Gastrocnemius medialis (tissue), 4 donors: Measurements from ENCODE around the gene FARS2. TPM values are rescaled to one million over a fixed set of nuclear protein-coding genes. Genes with fewer than 3 reads are reported as not detected.

Source experiments
- ATAC-seq, 2 donors: fragments of 150-250 bp; one replicate each; pipeline ENCODE4 v1.9.1; 2016
- DNase-seq, 2 donors: peaks; one replicate each; pipeline ENCODE4 v3.0.0-alpha.2; 2019
- H3K27ac ChIP-seq, 4 donors: fragments of 200-600 bp; sonication (generic); 1 replicate in 1 of 4; 2 replicates in 3 of 4; pipeline ENCODE4 v1.5.1; 2016 to 2018; ENCODE audit warnings: mild to moderate bottlenecking in 2 of 4, moderate library complexity in 1 of 4
- H3K27me3 ChIP-seq, 3 donors: fragments of 200-600 bp; sonication (generic) in 2 of 3; 1 replicate in 1 of 3; 2 replicates in 2 of 3; pipeline versions ENCODE4 v1.5.1 to v1.6.0; 2016 to 2019; ENCODE audit warnings: mild to moderate bottlenecking in 1 of 3, moderate library complexity in 1 of 3
- H3K36me3 ChIP-seq, 2 donors: fragments of 200-600 bp; sonication (generic) in 1 of 2; one replicate each; pipeline ENCODE4 v1.5.1; 2017 to 2018
- H3K4me1 ChIP-seq, 2 donors: fragments of 200-600 bp; sonication (generic) in 1 of 2; one replicate each; pipeline ENCODE4 v1.5.1; 2016 to 2017; ENCODE audit warnings: mild to moderate bottlenecking in 2 of 2
- H3K4me3 ChIP-seq, 4 donors: fragments of 200-600 bp; sonication (generic) in 3 of 4; 1 replicate in 1 of 4; 2 replicates in 3 of 4; pipeline ENCODE4 v1.5.1; 2016 to 2019; ENCODE audit warnings: mild to moderate bottlenecking in 2 of 4
- H3K9me3 ChIP-seq, 3 donors: fragments of 200-600 bp; sonication (generic) in 2 of 3; 1 replicate in 1 of 3; 2 replicates in 2 of 3; pipeline ENCODE4 v1.5.1; 2016 to 2019
- POLR2A ChIP-seq, 2 donors: fragments of 450-650 bp; IDR thresholded peaks; one replicate each; pipeline ENCODE4 v1.6.1; 2017; ENCODE audit warnings: antibody characterized with exemption in 2 of 2, mild to moderate bottlenecking in 2 of 2, moderate library complexity in 2 of 2
- in situ Hi-C, 4 donors: fragments of 200-750 bp; cut with MboI; loops; one replicate each; pipeline versions ENCODE4 v1.15.0 to v1.8.0; 2017; ENCODE audit warnings: low sequenced_read_pairs in 4 of 4
- intact Hi-C: fragments of 100-400 bp; cut with DNase I; formaldehyde crosslinking; loops from one replicate; pipeline ENCODE4 v1.15.1; 2023; ENCODE audit warnings: low total_unique reads
- total RNA-seq, 4 donors: library from RNA; depleted of rRNA; stranded (reverse); fragments of >200 nt; gene quantifications; one replicate each; pipeline versions ENCODE4 v1.1.0 to v1.2.3, GENCODE V29; 2016
- TF ChIP-seq, protein P1 (sequence below), 5 experiments: fragments of 450-650 bp in 3 of 5; fragments of 200-600 bp in 2 of 5; sonication (generic) in 2 of 5; IDR thresholded peaks in 4 of 5; conservative IDR thresholded peaks in 1 of 5; 1 replicate in 4 of 5; 2 replicates in 1 of 5; pipeline ENCODE4 v1.5.1; 2016 to 2019; ENCODE audit warnings: antibody characterized with exemption in 5 of 5, mild to moderate bottlenecking in 3 of 5, moderate library complexity in 3 of 5

The FARS2 gene
- total RNA-seq, 4 donors from 2014 or later: 13.6 to 24.0 (median 15.8) TPM

DNA sequence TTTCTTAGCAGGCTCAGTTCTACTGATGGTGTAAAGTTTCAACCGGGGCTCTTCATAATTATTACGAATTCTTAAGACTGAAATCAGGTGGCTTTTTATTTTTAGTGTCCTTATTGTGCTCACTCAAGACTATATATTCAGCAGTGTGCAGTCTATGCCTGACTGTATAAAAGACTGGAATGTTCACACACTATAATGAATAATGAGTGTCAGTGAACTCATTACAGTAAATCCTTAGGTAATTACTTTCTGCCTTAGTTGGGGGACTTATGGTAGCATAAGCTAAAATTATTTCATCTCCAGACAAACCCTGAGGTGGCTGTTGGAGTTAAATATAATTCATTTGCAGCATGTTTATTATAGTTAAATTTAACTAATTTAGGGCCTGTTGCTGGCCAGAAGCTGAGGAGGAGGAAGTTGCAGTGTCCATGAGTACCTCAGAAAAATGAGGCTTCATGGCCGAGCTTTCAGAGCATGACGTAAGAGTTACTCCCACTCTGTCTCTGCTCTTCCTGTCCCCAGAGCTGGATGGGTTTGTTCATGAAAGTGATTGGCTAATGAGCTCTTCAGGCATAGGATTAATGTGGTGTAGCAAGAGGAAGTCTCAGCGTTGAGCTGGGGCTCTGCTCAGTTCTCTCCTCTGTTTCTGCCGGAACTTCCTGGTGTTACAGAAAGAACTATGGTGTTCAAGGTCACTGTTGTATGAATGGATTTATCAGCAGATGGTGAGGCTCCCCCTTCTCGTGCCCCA, 409.7 kb downstream of the FARS2 start:
- H3K4me3 ChIP-seq: no peak overlapping the region
- DNase-seq (no peak), ATAC-seq (no peak)
- in situ Hi-C loops: no loop called here
- H3K9me3 ChIP-seq: no peaks in the 10 kb centered on the region
- peak overlapping the region in 2 of 4 donors; percentile 66 to 77 for H3K27ac ChIP-seq
- no peaks in the 10 kb centered on the region for H3K27me3 ChIP-seq
- H3K36me3 ChIP-seq: no peaks in the 10 kb centered on the region
- TF ChIP-seq POLR2A (IDR thresholded peaks at IDR 0.05): no peak
- TF ChIP-seq, protein P1, sequence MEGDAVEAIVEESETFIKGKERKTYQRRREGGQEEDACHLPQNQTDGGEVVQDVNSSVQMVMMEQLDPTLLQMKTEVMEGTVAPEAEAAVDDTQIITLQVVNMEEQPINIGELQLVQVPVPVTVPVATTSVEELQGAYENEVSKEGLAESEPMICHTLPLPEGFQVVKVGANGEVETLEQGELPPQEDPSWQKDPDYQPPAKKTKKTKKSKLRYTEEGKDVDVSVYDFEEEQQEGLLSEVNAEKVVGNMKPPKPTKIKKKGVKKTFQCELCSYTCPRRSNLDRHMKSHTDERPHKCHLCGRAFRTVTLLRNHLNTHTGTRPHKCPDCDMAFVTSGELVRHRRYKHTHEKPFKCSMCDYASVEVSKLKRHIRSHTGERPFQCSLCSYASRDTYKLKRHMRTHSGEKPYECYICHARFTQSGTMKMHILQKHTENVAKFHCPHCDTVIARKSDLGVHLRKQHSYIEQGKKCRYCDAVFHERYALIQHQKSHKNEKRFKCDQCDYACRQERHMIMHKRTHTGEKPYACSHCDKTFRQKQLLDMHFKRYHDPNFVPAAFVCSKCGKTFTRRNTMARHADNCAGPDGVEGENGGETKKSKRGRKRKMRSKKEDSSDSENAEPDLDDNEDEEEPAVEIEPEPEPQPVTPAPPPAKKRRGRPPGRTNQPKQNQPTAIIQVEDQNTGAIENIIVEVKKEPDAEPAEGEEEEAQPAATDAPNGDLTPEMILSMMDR (IDR thresholded peaks at IDR 0.05 in 4 of 5, conservative IDR thresholded peaks at IDR 0.05 in 1 of 5): no peak
- H3K4me1 ChIP-seq: peaks cover 28 to 38% of the 10 kb centered on the region in 2 donors
- intact Hi-C loops: loop anchor here (5.0 kb wide), 1 partner anchor 81 kb away; no protein-coding TSS in a partner anchor

DNA sequence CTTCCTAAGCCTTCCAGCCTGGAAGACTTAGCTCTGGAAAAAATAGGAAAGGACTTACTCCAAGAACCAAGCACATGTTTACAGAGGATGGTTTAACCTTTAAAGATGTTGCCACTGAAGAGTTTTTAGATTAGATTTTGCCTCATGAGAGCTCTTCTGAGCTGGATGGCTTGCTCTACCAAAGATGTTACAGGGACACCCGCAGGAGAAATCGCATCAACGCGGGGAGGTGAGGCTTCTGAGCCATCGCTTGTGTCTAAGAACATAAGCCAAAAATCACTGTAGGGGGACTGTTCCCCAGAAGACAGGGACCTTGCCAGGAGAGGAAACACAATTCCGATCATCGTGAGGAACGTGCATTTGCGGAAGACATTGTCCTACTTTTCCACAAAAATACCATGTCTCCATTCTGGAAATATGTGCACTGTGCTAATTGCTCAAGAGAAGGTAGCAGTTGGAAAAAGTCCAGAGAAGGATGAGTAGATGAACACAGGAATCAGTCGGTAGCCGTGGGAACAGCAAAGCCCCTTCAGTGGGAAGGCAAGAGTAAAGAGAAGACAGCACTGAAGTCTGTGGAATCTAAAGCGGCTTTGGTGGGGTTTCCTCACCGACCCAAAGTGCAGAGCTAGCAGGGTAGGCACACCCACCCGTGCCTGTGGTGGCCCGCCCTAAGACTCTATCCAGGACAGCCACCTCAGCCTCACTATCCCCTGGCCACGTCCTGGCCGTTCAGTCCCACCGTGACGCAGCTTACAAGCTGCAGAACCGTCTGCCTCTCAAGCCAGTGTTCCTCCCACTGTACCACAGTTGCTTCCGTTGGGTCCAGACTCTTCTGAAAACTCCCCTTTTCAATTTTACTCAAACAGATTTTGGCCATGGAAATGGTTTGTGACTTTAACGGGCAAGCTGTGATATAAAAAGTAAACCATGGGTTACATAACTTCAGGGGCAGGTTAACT, 410.6 kb downstream of the FARS2 start:
- in situ Hi-C loops (no loop called here), intact Hi-C loops (loop anchor here (1.0 to 5.0 kb wide), 2 partner anchors 38 to 80 kb away; no protein-coding TSS in a partner anchor)
- Histone ChIP-seq H3K9me3 (no peaks in the 10 kb centered on the region), H3K27me3 (no peaks in the 10 kb centered on the region), H3K27ac (peak overlapping the region; percentile 66 to 77 (median 69)), H3K36me3 (no peaks in the 10 kb centered on the region), H3K4me1 (peaks cover 28 to 38% of the 10 kb centered on the region in 2 donors), H3K4me3 (peak overlapping the region; percentile 15 to 28 (median 26))
- DNase-seq (peak in 1 of 2 donors; percentile 28), ATAC-seq (peak; percentile 69 to 70)
- TF ChIP-seq, protein P1 (IDR thresholded peaks at IDR 0.05 in 4 of 5, conservative IDR thresholded peaks at IDR 0.05 in 1 of 5): no peak
- TF ChIP-seq POLR2A (IDR thresholded peaks at IDR 0.05): no peak

DNA sequence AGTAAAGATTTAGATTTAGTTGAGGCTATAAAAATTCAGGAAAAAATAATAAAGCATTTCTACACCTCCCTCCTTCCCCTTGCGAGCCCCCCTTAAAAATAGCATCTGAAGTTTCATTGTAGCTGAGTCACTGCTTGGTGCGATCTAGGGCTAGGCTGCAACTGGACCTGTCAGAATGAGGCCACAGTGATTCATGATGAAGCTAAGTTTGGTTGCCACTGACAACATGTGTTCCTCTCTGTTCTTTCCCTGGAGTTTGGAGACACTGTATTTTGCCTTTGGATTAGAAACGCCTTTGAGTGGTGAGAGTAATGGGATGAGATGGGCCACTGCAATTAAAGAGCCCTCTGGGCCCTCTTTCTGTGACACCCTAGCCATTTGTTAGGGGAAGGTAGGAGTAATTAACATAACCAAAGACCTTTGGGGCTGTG, 411.3 kb downstream of the FARS2 start:
- Histone ChIP-seq H3K9me3 (no peaks in the 10 kb centered on the region), H3K27ac (peak overlapping the region; percentile 66 to 77 (median 69)), H3K4me1 (peaks cover 28 to 38% of the 10 kb centered on the region in 2 donors), H3K4me3 (peak overlapping the region; percentile 15 to 28 (median 26)), H3K36me3 (no peaks in the 10 kb centered on the region), H3K27me3 (no peaks in the 10 kb centered on the region)
- TF ChIP-seq POLR2A (IDR thresholded peaks at IDR 0.05): no peak
- TF ChIP-seq, protein P1 (IDR thresholded peaks at IDR 0.05 in 4 of 5, conservative IDR thresholded peaks at IDR 0.05 in 1 of 5): no peak
- ATAC-seq: peak; percentile 99 to 100
- in situ Hi-C loops (no loop called here), intact Hi-C loops (loop anchor here (1.0 to 5.0 kb wide), 2 partner anchors 38 to 80 kb away; no protein-coding TSS in a partner anchor)
- peak; percentile 51 to 65 for DNase-seq

DNA sequence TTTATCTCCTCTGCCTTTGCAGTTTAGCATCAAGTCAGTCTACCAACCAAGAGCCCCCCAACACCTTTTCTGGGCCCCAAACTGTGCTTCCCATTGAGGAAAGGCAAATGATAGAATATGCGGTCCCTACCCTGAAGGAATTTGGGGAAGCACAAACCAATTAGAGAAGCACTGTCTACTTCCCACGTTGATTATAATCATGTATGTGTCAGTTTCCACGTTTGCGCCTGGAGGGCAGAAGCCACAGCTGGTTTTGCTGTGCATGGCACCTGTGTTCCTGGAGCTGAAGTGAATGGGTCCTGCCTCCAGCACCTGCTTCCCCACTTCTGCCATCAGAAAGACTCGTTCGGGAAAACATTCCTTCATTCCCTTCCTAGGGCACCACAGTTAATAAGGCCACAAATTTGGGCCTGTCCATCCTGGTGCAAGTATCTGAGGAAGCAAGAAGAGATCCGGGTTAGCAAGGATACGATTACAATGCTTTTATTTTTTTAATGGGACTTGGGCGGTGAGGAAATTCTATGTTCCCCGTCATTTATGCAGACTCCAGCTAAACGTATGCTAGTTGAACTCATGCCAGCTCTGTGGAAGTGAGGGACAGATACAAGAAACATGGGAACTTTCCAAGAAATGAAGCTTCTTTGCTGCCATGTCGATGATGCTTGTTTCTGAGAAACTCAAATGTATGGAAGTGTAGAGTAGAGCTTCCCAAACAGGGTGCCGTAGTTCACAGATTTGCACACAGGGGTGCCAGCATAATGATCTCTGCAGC, 411.9 kb downstream of the FARS2 start:
- peaks cover 28 to 38% of the 10 kb centered on the region in 2 donors for H3K4me1 ChIP-seq
- TF ChIP-seq, protein P1 (IDR thresholded peaks at IDR 0.05 in 4 of 5, conservative IDR thresholded peaks at IDR 0.05 in 1 of 5): no peak
- TF ChIP-seq POLR2A (IDR thresholded peaks at IDR 0.05): no peak
- no peaks in the 10 kb centered on the region for H3K27me3 ChIP-seq
- intact Hi-C loops (loop anchor here (5.0 kb wide), 1 partner anchor 79 kb away; no protein-coding TSS in a partner anchor), in situ Hi-C loops (no loop called here)
- no peaks in the 10 kb centered on the region for H3K36me3 ChIP-seq
- no peak overlapping the region for H3K4me3 ChIP-seq
- ATAC-seq (no peak), DNase-seq (no peak)
- no peaks in the 10 kb centered on the region for H3K9me3 ChIP-seq
- H3K27ac ChIP-seq: peak overlapping the region; percentile 66 to 77 (median 69)
